B cell (primary cell): ENCODE measurements around the gene NHP2.

Experiments used
- CTCF ChIP-seq: fragments of 200-600 bp; IDR thresholded peaks from one replicate; pipeline ENCODE4 v1.8.0; 2022; ENCODE audit warnings: antibody characterized with exemption, mild to moderate bottlenecking
- EZH2 ChIP-seq: IDR thresholded peaks from 2 replicates; pipeline ENCODE4 v1.6.1; 2012; ENCODE audit warnings: borderline replicate concordance, low read depth, mild to moderate bottlenecking, moderate library complexity, low read length; ENCODE audit not compliant: insufficient read depth, poor library complexity, severe bottlenecking

- no peak for TF ChIP-seq EZH2
- no peak for TF ChIP-seq CTCF
Measured at GRCh38 chr5:178170455-178170854, 16.8 kb upstream of the NHP2 start.
